ENCODE data around the gene UNC93A.

- no peak for TF ChIP-seq CTCF (conservative IDR thresholded peaks at IDR 0.05; ENCODE audit: low read length)
- TF ChIP-seq EZH2phosphoT487 (IDR thresholded peaks at IDR 0.05; ENCODE audit: borderline replicate concordance, low read depth, low read length) = no peak
Observed at GRCh38 chr6:167296902-167297301, 5.8 kb downstream of the UNC93A start.
